Naive thymus-derived CD4-positive, alpha-beta T cell (primary cell): ENCODE data around the gene ADAMTS13. TPM values are rescaled to one million over a fixed set of nuclear protein-coding genes. Genes with fewer than 3 reads are reported as not detected.

ENCODE experiments used
- ATAC-seq: fragments of 150-1000 bp; cut with Tn5 transposase; 2 replicates; pipeline ENCODE4 v1.10.0; 2021; ENCODE audit warnings: mild to moderate bottlenecking, moderate library complexity
- CTCF ChIA-PET: fragments of 350-600 bp; sonication (Branson Sonifier 250); formaldehyde crosslinking; loops from one replicate; lab custom pipeline; 2021; ENCODE audit warnings: antibody characterized with exemption; lab: Charles Lee
- POLR2A ChIA-PET: fragments of 350-600 bp; sonication (Branson Sonifier 250); formaldehyde crosslinking; loops from one replicate; lab custom pipeline; 2021; ENCODE audit warnings: antibody characterized with exemption, inconsistent platforms; lab: Charles Lee
- DNase-seq, 9 donors: peaks; one replicate each; pipeline versions ENCODE4 v3.0.0 to v3.0.0-alpha.2; 2020 to 2022; ENCODE audit warnings: mixed read lengths in 1 of 9
- H3K27ac ChIP-seq: one replicate; pipeline ENCODE4 v1.7.0; 2013; ENCODE audit warnings: mild to moderate bottlenecking, low read depth, low read length, moderate library complexity
- H3K27me3 ChIP-seq, 2 donors: one replicate each; pipeline ENCODE4 v1.7.0; 2013; ENCODE audit warnings: low read length in 2 of 2, mild to moderate bottlenecking in 2 of 2, moderate library complexity in 2 of 2; ENCODE audit not compliant: control insufficient read depth in 2 of 2, insufficient read depth in 2 of 2
- H3K36me3 ChIP-seq, 3 experiments: 1 replicate in 2 of 3; 2 replicates in 1 of 3; pipeline ENCODE4 v1.7.0; 2013; ENCODE audit warnings: low read length in 3 of 3, mild to moderate bottlenecking in 3 of 3, moderate library complexity in 1 of 3; ENCODE audit not compliant: insufficient read depth in 3 of 3, control insufficient read depth in 2 of 3
- H3K4me1 ChIP-seq, 2 donors: one replicate each; pipeline ENCODE4 v1.7.0; 2013; ENCODE audit warnings: low read length in 2 of 2, mild to moderate bottlenecking in 2 of 2, moderate library complexity in 1 of 2; ENCODE audit not compliant: control insufficient read depth in 2 of 2, insufficient read depth in 2 of 2
- H3K4me3 ChIP-seq: 2 replicates; pipeline ENCODE4 v1.7.0; 2013; ENCODE audit warnings: mild to moderate bottlenecking, low read length
- H3K9me3 ChIP-seq, 3 experiments: 1 replicate in 2 of 3; 2 replicates in 1 of 3; pipeline ENCODE4 v1.7.0; 2013; ENCODE audit warnings: low read length in 3 of 3; ENCODE audit not compliant: control insufficient read depth in 2 of 3
- H3K27ac Mint-ChIP-seq, 9 donors: one replicate each; pipeline ENCODE4 v1.8.0; 2020 to 2022; ENCODE audit warnings: mixed read lengths in 9 of 9, mild to moderate bottlenecking in 8 of 9, moderate library complexity in 5 of 9, inconsistent platforms in 2 of 9
- H3K27me3 Mint-ChIP-seq, 5 donors: one replicate each; pipeline ENCODE4 v1.8.0; 2021 to 2022; ENCODE audit warnings: mixed read lengths in 5 of 5, mild to moderate bottlenecking in 1 of 5
- H3K36me3 Mint-ChIP-seq, 5 donors: one replicate each; pipeline ENCODE4 v1.8.0; 2020 to 2022; ENCODE audit warnings: mixed read lengths in 5 of 5, mild to moderate bottlenecking in 3 of 5, inconsistent platforms in 1 of 5
- H3K4me1 Mint-ChIP-seq, 7 donors: one replicate each; pipeline ENCODE4 v1.8.0; 2020 to 2022; ENCODE audit warnings: mixed read lengths in 7 of 7, mild to moderate bottlenecking in 3 of 7, inconsistent platforms in 1 of 7
- H3K4me3 Mint-ChIP-seq, 10 donors: one replicate each; pipeline ENCODE4 v1.8.0; 2020 to 2022; ENCODE audit warnings: mild to moderate bottlenecking in 10 of 10, mixed read lengths in 10 of 10, moderate library complexity in 6 of 10, inconsistent platforms in 2 of 10
- H3K9me3 Mint-ChIP-seq, 11 donors: one replicate each; pipeline ENCODE4 v1.8.0; 2020 to 2022; ENCODE audit warnings: mixed read lengths in 11 of 11, mild to moderate bottlenecking in 4 of 11, inconsistent platforms in 1 of 11, moderate library complexity in 1 of 11
- intact Hi-C, 2 donors: fragments of 100-400 bp; cut with micrococcal nuclease; formaldehyde crosslinking; loops; one replicate each; pipeline ENCODE4 v1.15.1; 2023
- polyA plus RNA-seq, 2 donors: library from polyadenylated mRNA; unstranded; fragments of 300-500 nt; fragmentation: Illumina TruSeq; gene quantifications; one replicate each; pipeline ENCODE4 v1.2.3, GENCODE V29; 2021
- total RNA-seq, 6 experiments: library from RNA in 5 of 6; stranded (reverse) in 5 of 6; gene quantifications; 1 replicate in 5 of 6; 2 replicates in 1 of 6; pipeline ENCODE4 v1.2.3 and lab custom pipeline; 2021 to 2026

Gene ADAMTS13
- total and polyA plus RNA-seq, 7 experiments from 2014 or later = 0.07 to 3.1 (median 2.4) TPM

DNA sequence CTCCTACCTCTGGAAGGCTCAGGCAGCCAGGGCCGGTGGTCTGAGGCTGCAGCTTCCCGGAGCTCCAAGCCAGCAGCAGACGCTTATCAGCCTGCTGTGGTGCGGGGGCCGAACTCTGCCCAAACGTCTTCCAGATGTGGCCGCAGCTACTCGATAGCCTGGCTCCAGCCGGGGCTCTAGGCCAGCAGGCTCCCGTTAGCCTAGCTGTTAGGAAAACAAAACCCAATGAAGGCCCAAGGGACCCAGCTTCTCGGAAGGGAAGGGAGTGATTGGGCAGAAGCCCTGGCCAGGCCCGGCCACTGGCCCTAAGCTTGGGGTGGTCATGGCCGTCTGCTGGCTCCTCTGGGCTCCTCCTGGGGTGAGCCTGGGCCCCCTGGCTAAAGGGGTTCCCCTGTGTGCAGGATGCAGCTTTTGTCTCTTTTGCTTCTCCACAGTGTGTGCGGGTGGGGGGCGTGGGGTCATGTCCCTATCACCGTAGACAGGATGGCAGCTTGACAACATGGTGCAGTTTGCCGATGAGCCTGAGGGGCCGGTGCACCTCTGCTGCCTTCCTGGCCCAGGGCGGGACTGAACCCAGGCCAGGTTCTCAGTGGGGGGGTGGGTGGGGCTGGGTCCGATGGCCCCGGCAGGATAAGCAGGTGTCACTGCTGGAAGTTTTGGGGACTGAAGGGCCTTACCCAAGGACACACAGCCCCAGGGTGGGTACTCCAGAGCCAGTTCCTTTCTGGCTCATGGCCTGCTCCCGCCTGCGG lies 83.9 kb downstream of the ADAMTS13 start:
- intact Hi-C loops = no loop called here
- Mint-ChIP-seq H3K27ac (peak overlapping the region in 1 of 9 donors; percentile 99), H3K4me1 (peaks cover 7 to 37% (median 27%) of the 10 kb centered on the region in 7 donors), H3K27me3 (peaks cover 0 to 12% (median 0%) of the 10 kb centered on the region in 5 donors), H3K36me3 (peaks cover 0 to 16% (median 4%) of the 10 kb centered on the region in 5 donors), H3K4me3 (no peak overlapping the region), H3K9me3 (peaks cover 0 to 20% (median 13%) of the 10 kb centered on the region in 11 donors)
- ATAC-seq (no peak), DNase-seq (no peak)
- peaks cover 4 to 31% of the 10 kb centered on the region in 2 donors for H3K4me1 ChIP-seq
- peaks cover 0 to 7% (median 0%) of the 10 kb centered on the region in 3 experiments for H3K9me3 ChIP-seq
- no peaks in the 10 kb centered on the region for H3K27me3 ChIP-seq
- H3K4me3 ChIP-seq = no peak overlapping the region
- POLR2A ChIA-PET = no interaction called here
- CTCF ChIA-PET = no interaction called here
- no peaks in the 10 kb centered on the region for H3K36me3 ChIP-seq
- no peak overlapping the region for H3K27ac ChIP-seq

GRCh38 chr9:133506653-133507038 lies 84.5 kb downstream of the ADAMTS13 start:
- Histone ChIP-seq H3K27me3 (no peaks in the 10 kb centered on the region), H3K9me3 (peaks cover 0 to 2% (median 0%) of the 10 kb centered on the region in 3 experiments), H3K27ac (no peak overlapping the region), H3K36me3 (no peaks in the 10 kb centered on the region), H3K4me1 (peaks cover 4 to 31% of the 10 kb centered on the region in 2 donors), H3K4me3 (no peak overlapping the region)
- Mint-ChIP-seq H3K27ac (peak overlapping the region in 1 of 9 donors; percentile 99), H3K4me1 (peaks cover 7 to 37% (median 27%) of the 10 kb centered on the region in 7 donors), H3K36me3 (peaks cover 0 to 10% (median 0%) of the 10 kb centered on the region in 5 donors), H3K9me3 (peaks cover 0 to 15% (median 10%) of the 10 kb centered on the region in 11 donors), H3K4me3 (no peak overlapping the region), H3K27me3 (peaks cover 0 to 12% (median 0%) of the 10 kb centered on the region in 5 donors)
- intact Hi-C loops = no loop called here
- ATAC-seq (no peak), DNase-seq (no peak)
- ChIA-PET POLR2A (no interaction called here), CTCF (no interaction called here)

- Mint-ChIP-seq H3K4me3 (peak overlapping the region in 1 of 10 donors; percentile 38), H3K4me1 (peaks cover 7 to 37% (median 27%) of the 10 kb centered on the region in 7 donors), H3K9me3 (peaks cover 0 to 8% (median 3%) of the 10 kb centered on the region in 11 donors), H3K36me3 (peaks cover 0 to 3% (median 0%) of the 10 kb centered on the region in 5 donors), H3K27me3 (peaks cover 0 to 10% (median 0%) of the 10 kb centered on the region in 5 donors), H3K27ac (peak overlapping the region in 7 of 9 donors; percentile 91 to 99 (median 96))
- Histone ChIP-seq H3K36me3 (no peaks in the 10 kb centered on the region), H3K27ac (peak overlapping the region; percentile 69), H3K27me3 (no peaks in the 10 kb centered on the region), H3K9me3 (no peaks in the 10 kb centered on the region), H3K4me1 (peaks cover 4 to 31% of the 10 kb centered on the region in 2 donors), H3K4me3 (no peak overlapping the region)
- ATAC-seq = no peak
- ChIA-PET POLR2A (interaction anchor here (0.7 kb wide), 1 partner anchor 192 kb away, joined by 3 read pairs; no protein-coding TSS in a partner anchor), CTCF (interaction anchor here (0.8 kb wide), 1 partner anchor 89 kb away, joined by 3 read pairs; no protein-coding TSS in a partner anchor)
- intact Hi-C loops = no loop called here
- no peak for DNase-seq
Measured at GRCh38 chr9:133507246-133507965, 85.2 kb downstream of the ADAMTS13 start.

GRCh38 chr9:133508046-133508445 lies 85.9 kb downstream of the ADAMTS13 start:
- intact Hi-C loops = no loop called here
- Mint-ChIP-seq H3K9me3 (peaks cover 0 to 4% (median 0%) of the 10 kb centered on the region in 11 donors), H3K27ac (peak overlapping the region in 8 of 9 donors; percentile 91 to 99 (median 95)), H3K4me1 (peaks cover 7 to 37% (median 27%) of the 10 kb centered on the region in 7 donors), H3K36me3 (no peaks in the 10 kb centered on the region), H3K27me3 (peaks cover 0 to 7% (median 0%) of the 10 kb centered on the region in 5 donors), H3K4me3 (peak overlapping the region in 3 of 10 donors; percentile 21 to 80 (median 79))
- Histone ChIP-seq H3K4me1 (peaks cover 4 to 31% of the 10 kb centered on the region in 2 donors), H3K4me3 (no peak overlapping the region), H3K36me3 (no peaks in the 10 kb centered on the region), H3K27ac (peak overlapping the region; percentile 69), H3K9me3 (no peaks in the 10 kb centered on the region), H3K27me3 (no peaks in the 10 kb centered on the region)
- DNase-seq = no peak
- POLR2A ChIA-PET = interaction anchor here (0.7 kb wide), 1 partner anchor 191 kb away, joined by 3 read pairs; no protein-coding TSS in a partner anchor
- CTCF ChIA-PET = interaction anchor here (0.8 kb wide), 1 partner anchor 89 kb away, joined by 3 read pairs; no protein-coding TSS in a partner anchor
- no peak for ATAC-seq

Other genes with a start within 250 kb of the ADAMTS13 start
- gene OBP2B, start 213.1 kb upstream of the ADAMTS13 start, total RNA-seq = not detected
- gene OBP2B, start 213.1 kb upstream of the ADAMTS13 start, polyA plus RNA-seq = not detected
- 1 to 10 TPM in 2 of 5 experiments, not detected in 3; 1.7 to 3.3 TPM for gene ABO, start 147.2 kb upstream of the ADAMTS13 start, total RNA-seq
- gene ABO, start 147.2 kb upstream of the ADAMTS13 start, polyA plus RNA-seq = not detected
- 10 to 100 TPM; 15.4 to 33.5 (median 23.4) TPM for gene SURF6, start 86.2 kb upstream of the ADAMTS13 start, total RNA-seq
- gene SURF6, start 86.2 kb upstream of the ADAMTS13 start, polyA plus RNA-seq = 10 to 100 TPM in 1 of 2 donors, 1 to 10 TPM in 1; 9.8 to 18.7 TPM
- gene MED22, start 74.2 kb upstream of the ADAMTS13 start, total RNA-seq = 10 to 100 TPM; 26.5 to 44.6 (median 32.8) TPM
- 10 to 100 TPM; 13.5 to 20.2 TPM for gene MED22, start 74.2 kb upstream of the ADAMTS13 start, polyA plus RNA-seq
- 1,000 to 10,000 TPM; 2,002 to 2,815 (median 2,428) TPM for gene RPL7A, start 74.1 kb upstream of the ADAMTS13 start, total RNA-seq
- 1,000 to 10,000 TPM; 1,347 to 1,421 TPM for gene RPL7A, start 74.1 kb upstream of the ADAMTS13 start, polyA plus RNA-seq
- 10 to 100 TPM; 40.5 to 53.5 (median 47.9) TPM for gene SURF1, start 65.9 kb upstream of the ADAMTS13 start, total RNA-seq
- gene SURF1, start 65.9 kb upstream of the ADAMTS13 start, polyA plus RNA-seq = 100 to 1,000 TPM in 1 of 2 donors, 10 to 100 TPM in 1; 96.1 to 128 TPM
- 10 to 100 TPM; 15.0 to 23.5 (median 15.6) TPM for gene SURF2, start 65.8 kb upstream of the ADAMTS13 start, total RNA-seq
- gene SURF2, start 65.8 kb upstream of the ADAMTS13 start, polyA plus RNA-seq = 10 to 100 TPM; 28.1 to 44.5 TPM
- gene SURF4, start 46.3 kb upstream of the ADAMTS13 start, total RNA-seq = 100 to 1,000 TPM in 1 of 5 experiments, 10 to 100 TPM in 4; 72.5 to 196 (median 75.1) TPM
- gene SURF4, start 46.3 kb upstream of the ADAMTS13 start, polyA plus RNA-seq = 100 to 1,000 TPM in 1 of 2 donors, 10 to 100 TPM in 1; 99.5 to 121 TPM
- gene STKLD1, start 46.0 kb upstream of the ADAMTS13 start, total RNA-seq = 1 to 10 TPM; 1.1 to 1.8 (median 1.5) TPM
- gene STKLD1, start 46.0 kb upstream of the ADAMTS13 start, polyA plus RNA-seq = under 1 TPM in 1 of 2 donors, not detected in 1; 0.78 TPM
- 10 to 100 TPM; 17.8 to 44.1 (median 28.6) TPM for gene REXO4, start 4.4 kb upstream of the ADAMTS13 start, total RNA-seq
- gene REXO4, start 4.4 kb upstream of the ADAMTS13 start, polyA plus RNA-seq = 10 to 100 TPM; 14.0 to 29.9 TPM
- 1 to 10 TPM in 4 of 5 experiments, under 1 TPM in 1; 0.56 to 4.7 (median 3.1) TPM for gene CACFD1, start 37.6 kb downstream of the ADAMTS13 start, total RNA-seq
- gene CACFD1, start 37.6 kb downstream of the ADAMTS13 start, polyA plus RNA-seq = 1 to 10 TPM; 2.5 to 3.7 TPM
- 10 to 100 TPM in 1 of 5 experiments, 1 to 10 TPM in 4; 2.4 to 34.7 (median 3.6) TPM for gene SLC2A6, start 56.7 kb downstream of the ADAMTS13 start, total RNA-seq
- gene SLC2A6, start 56.7 kb downstream of the ADAMTS13 start, polyA plus RNA-seq = 1 to 10 TPM; 2.6 TPM
- not detected for gene MYMK, start 102.6 kb downstream of the ADAMTS13 start, total RNA-seq
- gene MYMK, start 102.6 kb downstream of the ADAMTS13 start, polyA plus RNA-seq = not detected
- 1 to 10 TPM in 1 of 5 experiments, under 1 TPM in 3, not detected in 1; 0.69 to 2.7 (median 0.81) TPM for gene ADAMTSL2, start 112.3 kb downstream of the ADAMTS13 start, total RNA-seq
- gene ADAMTSL2, start 112.3 kb downstream of the ADAMTS13 start, polyA plus RNA-seq = under 1 TPM; 0.16 to 0.19 TPM
- not detected for gene FAM163B, start 187.0 kb downstream of the ADAMTS13 start, total RNA-seq
- gene FAM163B, start 187.0 kb downstream of the ADAMTS13 start, polyA plus RNA-seq = not detected
- gene DBH, start 214.0 kb downstream of the ADAMTS13 start, total RNA-seq = 1 to 10 TPM in 1 of 5 experiments, under 1 TPM in 3, not detected in 1; 0.08 to 1.2 (median 0.14) TPM
- gene DBH, start 214.0 kb downstream of the ADAMTS13 start, polyA plus RNA-seq = under 1 TPM; 0.14 to 0.38 TPM